CD4-positive, alpha-beta memory T cell (primary cell): Measurements from ENCODE around the gene ASF1A. TPM values are rescaled to one million over a fixed set of nuclear protein-coding genes. Genes with fewer than 3 reads are reported as not detected.

ENCODE experiments used
- CTCF ChIA-PET: fragments of 350-600 bp; sonication (Branson Sonifier 250); formaldehyde crosslinking; loops from one replicate; lab custom pipeline; 2021; ENCODE audit warnings: inconsistent platforms; ENCODE audit not compliant: partially characterized antibody; lab: Charles Lee
- POLR2A ChIA-PET: fragments of 350-600 bp; sonication (Branson Sonifier 250); formaldehyde crosslinking; loops from one replicate; lab custom pipeline; 2021; ENCODE audit not compliant: partially characterized antibody; lab: Charles Lee
- DNase-seq, 5 donors: peaks; one replicate each; pipeline versions ENCODE4 v3.0.0 to v3.0.0-alpha.2; 2020 to 2022; ENCODE audit warnings: mixed read lengths in 1 of 5
- H3K27ac ChIP-seq: one replicate; pipeline ENCODE4 v1.7.0; 2013; ENCODE audit warnings: low read depth, low read length
- H3K27me3 ChIP-seq: 2 replicates; pipeline ENCODE4 v1.7.0; 2013; ENCODE audit warnings: mild to moderate bottlenecking, low read length, moderate library complexity; ENCODE audit not compliant: insufficient read depth
- H3K36me3 ChIP-seq: 2 replicates; pipeline ENCODE4 v1.7.0; 2013; ENCODE audit warnings: mild to moderate bottlenecking, low read length, moderate library complexity; ENCODE audit not compliant: insufficient read depth
- H3K4me1 ChIP-seq: 2 replicates; pipeline ENCODE4 v1.7.0; 2013; ENCODE audit warnings: mild to moderate bottlenecking, low read length, moderate library complexity; ENCODE audit not compliant: insufficient read depth
- H3K4me3 ChIP-seq, 2 donors: one replicate each; pipeline ENCODE4 v1.7.0; 2013; ENCODE audit warnings: low read length in 2 of 2, mild to moderate bottlenecking in 1 of 2
- H3K9me3 ChIP-seq, 2 donors: one replicate each; pipeline ENCODE4 v1.7.0; 2013; ENCODE audit warnings: low read length in 2 of 2, control low read depth in 1 of 2; ENCODE audit not compliant: control insufficient read depth in 1 of 2
- H3K27ac Mint-ChIP-seq, 7 donors: one replicate each; pipeline ENCODE4 v1.8.0; 2020 to 2021; ENCODE audit warnings: mixed read lengths in 7 of 7, mild to moderate bottlenecking in 6 of 7, inconsistent platforms in 3 of 7, moderate library complexity in 3 of 7
- H3K27me3 Mint-ChIP-seq, 2 donors: one replicate each; pipeline ENCODE4 v1.8.0; 2020 to 2021; ENCODE audit warnings: mixed read lengths in 2 of 2
- H3K36me3 Mint-ChIP-seq, 2 donors: one replicate each; pipeline ENCODE4 v1.8.0; 2020 to 2021; ENCODE audit warnings: mixed read lengths in 2 of 2, inconsistent platforms in 1 of 2, mild to moderate bottlenecking in 1 of 2
- H3K4me1 Mint-ChIP-seq, 4 donors: one replicate each; pipeline ENCODE4 v1.8.0; 2020 to 2021; ENCODE audit warnings: mixed read lengths in 4 of 4, mild to moderate bottlenecking in 1 of 4
- H3K4me3 Mint-ChIP-seq, 8 donors: one replicate each; pipeline ENCODE4 v1.8.0; 2020 to 2021; ENCODE audit warnings: mixed read lengths in 8 of 8, mild to moderate bottlenecking in 7 of 8, moderate library complexity in 6 of 8, inconsistent platforms in 3 of 8
- H3K9me3 Mint-ChIP-seq, 8 donors: one replicate each; pipeline ENCODE4 v1.8.0; 2020 to 2021; ENCODE audit warnings: mixed read lengths in 8 of 8, mild to moderate bottlenecking in 5 of 8, inconsistent platforms in 3 of 8, moderate library complexity in 1 of 8
- intact Hi-C: fragments of 100-400 bp; cut with micrococcal nuclease; formaldehyde crosslinking; loops from one replicate; pipeline ENCODE4 v1.15.1; 2023
- polyA plus RNA-seq, 2 donors: library from polyadenylated mRNA; unstranded; fragments of 300-500 nt; fragmentation: Illumina TruSeq; gene quantifications; one replicate each; pipeline ENCODE4 v1.2.3, GENCODE V29; 2021
- total RNA-seq, 2 experiments: library from RNA; stranded (reverse); gene quantifications; one replicate each; pipeline ENCODE4 v1.2.3, GENCODE V29; 2021

The ASF1A gene
- total and polyA plus RNA-seq, 4 experiments from 2014 or later = 64.0 to 78.5 (median 66.2) TPM

GRCh38 chr6:118933855-118934460, 40.0 kb downstream of the ASF1A start:
- H3K27ac ChIP-seq = peak overlapping the region; percentile 84

GRCh38 chr6:118934461-118935330, 40.7 kb downstream of the ASF1A start, which contains the start of gene MCM9:
MCM9 (minus strand) TSS chr6:118935159; CDS start chr6:118931723, 3,436 bp downstream.
- Mint-ChIP-seq H3K27me3 (no peaks in the 10 kb centered on the region), H3K4me3 (peak within 1 kb of the TSS; percentile 90 to 94 (median 91)), H3K36me3 (peaks cover 25 to 44% of the 10 kb centered on the region in 2 donors), H3K9me3 (peaks cover 0 to 3% (median 0%) of the 10 kb centered on the region in 8 donors), H3K4me1 (peaks cover 21 to 43% (median 25%) of the 10 kb centered on the region in 4 donors), H3K27ac (peak within 1 kb of the TSS; percentile 89 to 96 (median 93))
- ChIA-PET POLR2A (interaction anchor here (0.7 to 3.9 kb wide), 16 partner anchors 26 to 414 kb away, joined by 3 to 65 read pairs (median 6); partner anchors contain the start of genes ASF1A and CEP85L), CTCF (interaction anchor here (1.8 to 2.3 kb wide), 3 partner anchors 40 to 126 kb away, joined by 4 to 7 read pairs (median 6); no protein-coding TSS in a partner anchor)
- DNase-seq = peak; percentile 84 to 88 (median 85)
- intact Hi-C loops = loop anchor here (1.0 to 10.0 kb wide), 4 partner anchors 40 to 416 kb away; partner anchors contain the start of genes ASF1A, CEP85L and FAM184A
- H3K27me3 ChIP-seq = no peaks in the 10 kb centered on the region
- H3K4me3 ChIP-seq = peak within 1 kb of the TSS; percentile 88 to 98
- H3K36me3 ChIP-seq = peaks cover 4% of the 10 kb centered on the region
- H3K27ac ChIP-seq = peak within 1 kb of the TSS; percentile 84
- peaks cover 19% of the 10 kb centered on the region for H3K4me1 ChIP-seq
- no peaks in the 10 kb centered on the region for H3K9me3 ChIP-seq

More at GRCh38 chr6:118933855-118934460, 40.0 kb downstream of the ASF1A start:
- Histone ChIP-seq H3K27me3 (no peaks in the 10 kb centered on the region), H3K4me3 (peak overlapping the region in 1 of 2 donors; percentile 88), H3K4me1 (peaks cover 19% of the 10 kb centered on the region), H3K36me3 (peaks cover 9% of the 10 kb centered on the region), H3K9me3 (no peaks in the 10 kb centered on the region)
- H3K4me3 Mint-ChIP-seq = peak overlapping the region; percentile 90 to 94 (median 91)
- intact Hi-C loops = loop anchor here (1.0 to 10.0 kb wide), 3 partner anchors 40 to 279 kb away; partner anchors contain the start of genes ASF1A, CEP85L and FAM184A
- POLR2A ChIA-PET = interaction anchor here (1.1 to 3.9 kb wide), 15 partner anchors 25 to 414 kb away, joined by 3 to 65 read pairs (median 6); partner anchors contain the start of genes ASF1A and CEP85L
- H3K9me3 Mint-ChIP-seq = peaks cover 0 to 3% (median 0%) of the 10 kb centered on the region in 8 donors
- CTCF ChIA-PET = interaction anchor here (1.5 to 2.3 kb wide), 4 partner anchors 39 to 125 kb away, joined by 3 to 7 read pairs (median 5); partner anchors contain the start of gene ASF1A
- H3K4me1 Mint-ChIP-seq = peaks cover 21 to 43% (median 25%) of the 10 kb centered on the region in 4 donors
- H3K27me3 Mint-ChIP-seq = no peaks in the 10 kb centered on the region
- peak overlapping the region; percentile 56 to 96 (median 89) for H3K27ac Mint-ChIP-seq
- H3K36me3 Mint-ChIP-seq = peaks cover 25 to 49% of the 10 kb centered on the region in 2 donors
- no peak for DNase-seq

GRCh38 chr6:118935331-118935668, 41.3 kb downstream of the ASF1A start:
- peak overlapping the region; percentile 84 for H3K27ac ChIP-seq
- H3K36me3 ChIP-seq = peaks cover 4% of the 10 kb centered on the region
- no peak for DNase-seq
- peaks cover 25 to 44% of the 10 kb centered on the region in 2 donors for H3K36me3 Mint-ChIP-seq
- H3K27me3 Mint-ChIP-seq = no peaks in the 10 kb centered on the region
- peak overlapping the region; percentile 89 to 95 (median 92) for H3K27ac Mint-ChIP-seq
- no peaks in the 10 kb centered on the region for H3K9me3 ChIP-seq
- ChIA-PET CTCF (interaction anchor here (1.8 to 2.3 kb wide), 3 partner anchors 41 to 126 kb away, joined by 4 to 7 read pairs (median 6); no protein-coding TSS in a partner anchor), POLR2A (interaction anchor here (0.7 to 3.9 kb wide), 14 partner anchors 26 to 413 kb away, joined by 3 to 65 read pairs (median 7); partner anchors contain the start of genes ASF1A and CEP85L)
- no peaks in the 10 kb centered on the region for H3K27me3 ChIP-seq
- H3K9me3 Mint-ChIP-seq = peaks cover 0 to 3% (median 0%) of the 10 kb centered on the region in 8 donors
- peaks cover 21 to 43% (median 25%) of the 10 kb centered on the region in 4 donors for H3K4me1 Mint-ChIP-seq
- H3K4me3 ChIP-seq = peak overlapping the region in 1 of 2 donors; percentile 88
- intact Hi-C loops = loop anchor here (1.0 to 10.0 kb wide), 2 partner anchors 280 to 415 kb away; partner anchors contain the start of gene CEP85L
- H3K4me1 ChIP-seq = peaks cover 19% of the 10 kb centered on the region
- H3K4me3 Mint-ChIP-seq = peak overlapping the region; percentile 87 to 94 (median 90)

- H3K4me3 Mint-ChIP-seq = peak overlapping the region in 7 of 8 donors; percentile 32 to 94 (median 90)
- Histone ChIP-seq H3K27me3 (no peaks in the 10 kb centered on the region), H3K4me1 (peaks cover 19% of the 10 kb centered on the region), H3K36me3 (peaks cover 4% of the 10 kb centered on the region), H3K27ac (no peak overlapping the region), H3K4me3 (no peak overlapping the region), H3K9me3 (no peaks in the 10 kb centered on the region)
- H3K36me3 Mint-ChIP-seq = peaks cover 20 to 36% of the 10 kb centered on the region in 2 donors
- no peak for DNase-seq
- no peaks in the 10 kb centered on the region for H3K27me3 Mint-ChIP-seq
- peak overlapping the region in 6 of 7 donors; percentile 32 to 95 (median 91) for H3K27ac Mint-ChIP-seq
- ChIA-PET POLR2A (interaction anchor here (2.4 to 3.9 kb wide), 2 partner anchors 41 to 285 kb away, joined by 11 to 65 read pairs; partner anchors contain the start of genes ASF1A and CEP85L), CTCF (interaction anchor here (1.8 to 2.3 kb wide), 2 partner anchors 42 to 45 kb away, joined by 6 to 7 read pairs; no protein-coding TSS in a partner anchor)
- peaks cover 0 to 3% (median 0%) of the 10 kb centered on the region in 8 donors for H3K9me3 Mint-ChIP-seq
- intact Hi-C loops = loop anchor here (1.0 to 10.0 kb wide), 2 partner anchors 281 to 414 kb away; partner anchors contain the start of gene CEP85L
- peaks cover 21 to 39% (median 24%) of the 10 kb centered on the region in 4 donors for H3K4me1 Mint-ChIP-seq
Measured at GRCh38 chr6:118935978-118936703, 42.2 kb downstream of the ASF1A start.

GRCh38 chr6:118939683-118940082, 45.7 kb downstream of the ASF1A start:
- Mint-ChIP-seq H3K4me3 (no peak overlapping the region), H3K9me3 (peaks cover 0 to 26% (median 18%) of the 10 kb centered on the region in 8 donors), H3K4me1 (peaks cover 5 to 15% (median 11%) of the 10 kb centered on the region in 4 donors), H3K36me3 (peaks cover 30 to 32% of the 10 kb centered on the region in 2 donors), H3K27me3 (no peaks in the 10 kb centered on the region), H3K27ac (peak overlapping the region in 1 of 7 donors; percentile 41)
- ChIA-PET CTCF (no interaction called here), POLR2A (no interaction called here)
- peaks cover 9% of the 10 kb centered on the region for H3K4me1 ChIP-seq
- peaks cover 0 to 2% of the 10 kb centered on the region in 2 donors for H3K9me3 ChIP-seq
- DNase-seq = no peak
- no peak overlapping the region for H3K27ac ChIP-seq
- no peaks in the 10 kb centered on the region for H3K36me3 ChIP-seq
- H3K27me3 ChIP-seq = no peaks in the 10 kb centered on the region
- no peak overlapping the region for H3K4me3 ChIP-seq
- intact Hi-C loops = loop anchor here (10.0 kb wide), 1 partner anchor 285 kb away; the partner anchor contains the start of gene CEP85L

GRCh38 chr6:118940770-118941169, 46.8 kb downstream of the ASF1A start:
- intact Hi-C loops = no loop called here
- Histone ChIP-seq H3K27me3 (no peaks in the 10 kb centered on the region), H3K27ac (no peak overlapping the region), H3K9me3 (peaks cover 0 to 6% of the 10 kb centered on the region in 2 donors), H3K4me3 (no peak overlapping the region), H3K4me1 (peaks cover 4% of the 10 kb centered on the region), H3K36me3 (no peaks in the 10 kb centered on the region)
- Mint-ChIP-seq H3K4me1 (peaks cover 2 to 8% (median 5%) of the 10 kb centered on the region in 4 donors), H3K9me3 (peaks cover 0 to 37% (median 29%) of the 10 kb centered on the region in 8 donors), H3K27ac (no peak overlapping the region), H3K4me3 (no peak overlapping the region), H3K27me3 (no peaks in the 10 kb centered on the region), H3K36me3 (peaks cover 23 to 39% of the 10 kb centered on the region in 2 donors)
- no peak for DNase-seq
- ChIA-PET POLR2A (no interaction called here), CTCF (interaction anchor here (1.4 kb wide), 1 partner anchor 170 kb away, joined by 3 read pairs; no protein-coding TSS in a partner anchor)
